PFSK-1 (cell line): Measurements from ENCODE around the gene GNMT.

Source experiments
- FOXP2 ChIP-seq: optimal IDR thresholded peaks from 2 replicates; pipeline ENCODE3; 2011; ENCODE audit warnings: borderline replicate concordance, control low read depth, inconsistent platforms; ENCODE audit not compliant: insufficient read depth; ENCODE audit errors: extremely low read length, extremely low read depth
- POLR2AphosphoS5 ChIP-seq: IDR thresholded peaks from 2 replicates; pipeline ENCODE4 v1.6.1; 2012; ENCODE audit warnings: low read depth, mild to moderate bottlenecking, control low read depth, low read length, moderate library complexity
- REST ChIP-seq, 2 experiments: IDR thresholded peaks; 2 replicates each; pipeline versions ENCODE4 v1.6.1 to v1.8.0; 2011 to 2012; ENCODE audit warnings: low read depth in 2 of 2, low read length in 2 of 2, control low read depth in 1 of 2, inconsistent platforms in 1 of 2, mild to moderate bottlenecking in 1 of 2, moderate library complexity in 1 of 2; ENCODE audit not compliant: insufficient read depth in 1 of 2
- SIN3A ChIP-seq: IDR thresholded peaks from 2 replicates; pipeline ENCODE4 v1.6.1; 2012; ENCODE audit warnings: mild to moderate bottlenecking, low read length, moderate library complexity, borderline replicate concordance; ENCODE audit not compliant: insufficient read depth
- TAF1 ChIP-seq: IDR thresholded peaks from 2 replicates; pipeline ENCODE4 v1.6.1; 2012; ENCODE audit warnings: low read length, control low read depth, borderline replicate concordance; ENCODE audit not compliant: insufficient read depth

- peak; percentile 10 to 39; a peak in 1 of 4 replicates for TF ChIP-seq REST (IDR thresholded peaks at IDR 0.05; ENCODE audit: insufficient read depth in 1 of 2, low read depth in 2 of 2, low read length in 2 of 2)
- TF ChIP-seq POLR2AphosphoS5 = peak; percentile 94
- peak; percentile 39 for TF ChIP-seq FOXP2
- TF ChIP-seq SIN3A = peak; percentile 68; the same call in 1 of the 2 replicates
- TF ChIP-seq TAF1 = peak; percentile 94
Observed at GRCh38 chr6:42978839-42979522, 18.4 kb downstream of the GNMT start, which contains the start of gene PEX6.
